Mucosa of gallbladder (tissue), 1 donor: ENCODE data around the gene HCFC2. TPM values are rescaled to one million over a fixed set of nuclear protein-coding genes. Genes with fewer than 3 reads are reported as not detected.
"Not testable (repeated sequence)": the region's sequence is repeated elsewhere in the genome, so short reads cannot be mapped to it uniquely, and the experiment has no call there.

Source experiments
- DNase-seq: peaks from one replicate; pipeline ENCODE4 v3.0.0-alpha.2; 2020; ENCODE audit warnings: low spot score
- total RNA-seq: library from RNA; stranded (reverse); gene quantifications from one replicate; pipeline ENCODE4 v1.2.1, GENCODE V29; 2021
- donor health status: DM: no; HTN: no; CAD: no.

HCFC2 gene
- total RNA-seq, 1 donor from 2014 or later: 17.0 TPM

- DNase-seq: no peak
Observed at GRCh38 chr12:104057771-104058197, 6.5 kb upstream of the HCFC2 start.

GRCh38 chr12:104058802-104059201 is 5.5 kb upstream of the HCFC2 start:
- DNase-seq: no peak

- no peak for DNase-seq
Observed at GRCh38 chr12:104059963-104060362, 4.4 kb upstream of the HCFC2 start.

GRCh38 chr12:104060791-104061190 is 3.5 kb upstream of the HCFC2 start:
- DNase-seq: no peak

- no peak for DNase-seq
Observed at GRCh38 chr12:104063712-104064030, 660 bp upstream of the HCFC2 start.

- no peak for DNase-seq
Observed at GRCh38 chr12:104064842-104065427, 604 bp downstream of the HCFC2 start.

- DNase-seq: no peak
Observed at GRCh38 chr12:104072099-104072498, 7.8 kb downstream of the HCFC2 start.

GRCh38 chr12:104073699-104074098 is 9.4 kb downstream of the HCFC2 start:
- no peak for DNase-seq

GRCh38 chr12:104079024-104079423 is 14.7 kb downstream of the HCFC2 start:
- no peak for DNase-seq

- DNase-seq: no peak
Observed at GRCh38 chr12:104080764-104081163, 16.4 kb downstream of the HCFC2 start.

- no peak for DNase-seq
Observed at GRCh38 chr12:104083769-104084475, 19.6 kb downstream of the HCFC2 start.

GRCh38 chr12:104090685-104091084 is 26.4 kb downstream of the HCFC2 start:
- no peak for DNase-seq

GRCh38 chr12:104091136-104091535 is 26.8 kb downstream of the HCFC2 start:
- DNase-seq: no peak

GRCh38 chr12:104094284-104094683 is 30.0 kb downstream of the HCFC2 start:
- no peak for DNase-seq

- DNase-seq: no peak
Observed at GRCh38 chr12:104095289-104095688, 31.0 kb downstream of the HCFC2 start.

- no peak for DNase-seq
Observed at GRCh38 chr12:104097954-104098353, 33.6 kb downstream of the HCFC2 start.

GRCh38 chr12:104105461-104105860 is 41.1 kb downstream of the HCFC2 start:
- DNase-seq: no peak

GRCh38 chr12:104106965-104107364 is 42.6 kb downstream of the HCFC2 start:
- no peak for DNase-seq

GRCh38 chr12:104108755-104109445 is 44.6 kb downstream of the HCFC2 start:
- DNase-seq: peak; percentile 86

GRCh38 chr12:104109446-104110271 is 45.3 kb downstream of the HCFC2 start:
- no peak for DNase-seq

GRCh38 chr12:104114834-104115586 is 50.7 kb downstream of the HCFC2 start:
- DNase-seq: not testable (repeated sequence)

GRCh38 chr12:104115587-104115975 is 51.2 kb downstream of the HCFC2 start:
- no peak for DNase-seq
